SK-N-MC (cell line): ENCODE measurements around the gene PTPRC.

ENCODE experiments used
- EZH2 ChIP-seq: fragments of 200-600 bp; sonication (generic); IDR thresholded peaks from one replicate; pipeline ENCODE4 v1.6.1; 2017; ENCODE audit warnings: antibody characterized with exemption
- FOXP2 ChIP-seq: optimal IDR thresholded peaks from 2 replicates; pipeline ENCODE3; 2011; ENCODE audit warnings: mild to moderate bottlenecking, moderate library complexity; ENCODE audit not compliant: insufficient read depth; ENCODE audit errors: extremely low read length, control extremely low read depth
- POLR2AphosphoS5 ChIP-seq: IDR thresholded peaks from 2 replicates; pipeline ENCODE4 v1.6.1; 2012; ENCODE audit warnings: mild to moderate bottlenecking, low read depth, low read length, borderline replicate concordance

DNA sequence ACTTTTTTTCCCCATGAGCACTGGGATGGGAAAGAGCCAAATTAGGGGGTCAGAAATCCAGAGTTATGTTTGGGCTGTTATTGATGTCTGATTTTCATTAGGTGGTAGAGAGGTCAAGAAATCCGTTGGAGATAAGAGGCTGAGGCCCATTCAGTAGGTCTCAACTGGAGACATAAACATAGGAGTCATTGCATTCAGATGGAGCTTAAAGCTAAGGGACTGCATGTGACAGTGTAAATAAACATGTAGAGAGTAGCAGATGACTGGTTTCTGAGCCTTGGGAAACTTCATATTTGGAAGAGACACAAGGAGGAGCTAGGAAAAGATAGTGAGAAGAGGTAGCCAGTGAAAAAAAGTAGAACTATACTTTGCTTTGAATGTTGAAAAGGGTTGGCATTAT is 11.7 kb downstream of the PTPRC start:
- TF ChIP-seq POLR2AphosphoS5 (no peak), EZH2 (no peak), FOXP2 (no peak)
